ENCODE data around the gene NXT1. TPM values are rescaled to one million over a fixed set of nuclear protein-coding genes. Genes with fewer than 3 reads are reported as not detected.

Gene NXT1
- total RNA-seq, 1 experiment from 2014 or later = 34.1 TPM

DNA sequence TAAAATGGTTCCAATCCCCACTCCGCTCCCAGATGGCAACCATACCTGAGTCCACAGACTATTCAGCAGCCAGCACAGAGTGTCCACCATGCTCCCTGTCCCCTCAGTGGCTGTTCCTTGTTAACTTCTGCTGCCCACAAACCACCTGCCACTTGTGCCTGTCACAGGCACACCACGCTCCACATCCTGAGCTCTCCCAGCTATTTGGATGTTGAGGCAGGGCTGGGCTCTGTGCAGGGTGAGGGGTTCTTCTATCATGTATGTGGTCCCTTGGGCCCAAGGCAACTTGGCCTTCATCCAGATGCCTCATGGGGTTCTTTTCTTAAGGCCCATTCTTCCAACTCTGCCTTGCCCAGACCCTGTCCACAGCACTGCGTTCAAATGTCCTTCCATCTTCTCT lies 34.0 kb upstream of the NXT1 start:
- 0 out of 2 replicates have a peak, but pooled peaks cover 4% of the 10 kb centered on the region for H3K4me1 ChIP-seq
- no TSS peak for BruUV-seq (replicated peaks)
- no peak for TF ChIP-seq CTCF (IDR thresholded peaks at IDR 0.05; ENCODE audit: insufficient read depth in 1 of 2, low read depth in 1 of 2, low read length in 1 of 2, severe bottlenecking in 1 of 2, unreplicated experiment in 1 of 2)
- H3K9me3 ChIP-seq = no peaks in the 10 kb centered on the region
- Mint-ChIP-seq H3K27ac (ENCODE audit: unreplicated experiment) (peak overlapping the region; percentile 51), H3K27me3 (ENCODE audit: insufficient read depth, unreplicated experiment) (no peaks in the 10 kb centered on the region), H3K36me3 (ENCODE audit: insufficient read depth, unreplicated experiment) (no peaks in the 10 kb centered on the region), H3K4me1 (ENCODE audit: low read depth, unreplicated experiment) (peaks cover 6% of the 10 kb centered on the region), H3K4me3 (ENCODE audit: unreplicated experiment) (no peak overlapping the region), H3K9me3 (ENCODE audit: unreplicated experiment) (peaks cover 10% of the 10 kb centered on the region)
- intact Hi-C loops (cut with micrococcal nuclease; ENCODE audit: unreplicated experiment) = no loop called here
- ChIA-PET POLR2A (no interaction called here), CTCF (no interaction called here)
- no peaks in the 10 kb centered on the region; the same call in 1 of the 2 replicates for H3K36me3 ChIP-seq (ENCODE audit: control insufficient read depth, insufficient read depth, low read length)
- H3K27me3 ChIP-seq (replicated peaks; ENCODE audit: control insufficient read depth, insufficient read depth, low read length) = no peaks in the 10 kb centered on the region
- DNase-seq = no peak
- H3K4me3 ChIP-seq (ENCODE audit: low read depth, low read length) = no peak overlapping the region

GRCh38 chr20:23317081-23317480 lies 33.5 kb upstream of the NXT1 start:
- Histone ChIP-seq H3K27me3 (replicated peaks; ENCODE audit: control insufficient read depth, insufficient read depth, low read length) (no peaks in the 10 kb centered on the region), H3K4me3 (ENCODE audit: low read depth, low read length) (no peak overlapping the region), H3K36me3 (ENCODE audit: control insufficient read depth, insufficient read depth, low read length) (no peaks in the 10 kb centered on the region; the same call in 1 of the 2 replicates), H3K4me1 (0 out of 2 replicates have a peak, but pooled peaks cover 4% of the 10 kb centered on the region), H3K9me3 (no peaks in the 10 kb centered on the region)
- no peaks in the 10 kb centered on the region for H3K36me3 Mint-ChIP-seq (ENCODE audit: insufficient read depth, unreplicated experiment)
- peaks cover 10% of the 10 kb centered on the region for H3K9me3 Mint-ChIP-seq (ENCODE audit: unreplicated experiment)
- no peak overlapping the region for H3K27ac Mint-ChIP-seq (ENCODE audit: unreplicated experiment)
- H3K4me3 Mint-ChIP-seq (ENCODE audit: unreplicated experiment) = no peak overlapping the region
- BruUV-seq (replicated peaks) = no TSS peak
- H3K4me1 Mint-ChIP-seq (ENCODE audit: low read depth, unreplicated experiment) = peaks cover 6% of the 10 kb centered on the region
- CTCF ChIA-PET = no interaction called here
- intact Hi-C loops (cut with micrococcal nuclease; ENCODE audit: unreplicated experiment) = no loop called here
- TF ChIP-seq CTCF (IDR thresholded peaks at IDR 0.05; ENCODE audit: insufficient read depth in 1 of 2, low read depth in 1 of 2, low read length in 1 of 2, severe bottlenecking in 1 of 2, unreplicated experiment in 1 of 2) = no peak
- POLR2A ChIA-PET = no interaction called here
- DNase-seq = no peak
- no peaks in the 10 kb centered on the region for H3K27me3 Mint-ChIP-seq (ENCODE audit: insufficient read depth, unreplicated experiment)

DNA sequence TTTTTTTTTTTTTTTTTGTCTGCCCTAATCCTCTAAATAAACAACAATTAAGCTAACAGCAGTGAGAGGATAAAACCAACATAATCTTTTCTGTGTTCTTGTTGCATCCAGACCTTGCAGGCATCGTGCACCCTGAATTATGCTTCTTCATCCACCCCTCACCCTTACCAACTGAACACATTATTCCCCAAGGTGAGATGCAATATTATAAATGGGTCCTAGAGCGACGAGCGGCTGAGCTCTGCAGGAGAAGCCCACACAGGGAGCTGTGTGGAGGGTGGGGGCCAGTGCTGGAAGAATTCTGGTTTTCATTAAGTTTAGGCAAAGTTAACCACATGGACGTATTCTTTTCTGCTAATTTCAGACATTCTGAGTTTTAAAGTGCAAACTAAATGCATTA lies 32.2 kb upstream of the NXT1 start:
- intact Hi-C loops (cut with micrococcal nuclease; ENCODE audit: unreplicated experiment) = no loop called here
- BruUV-seq (replicated peaks) = no TSS peak
- H3K4me1 ChIP-seq = 0 out of 2 replicates have a peak, but pooled peaks cover 4% of the 10 kb centered on the region
- POLR2A ChIA-PET = no interaction called here
- H3K9me3 Mint-ChIP-seq (ENCODE audit: unreplicated experiment) = peaks cover 10% of the 10 kb centered on the region
- no peak for TF ChIP-seq CTCF (IDR thresholded peaks at IDR 0.05; ENCODE audit: insufficient read depth in 1 of 2, low read depth in 1 of 2, low read length in 1 of 2, severe bottlenecking in 1 of 2, unreplicated experiment in 1 of 2)
- no peaks in the 10 kb centered on the region for H3K27me3 ChIP-seq (replicated peaks; ENCODE audit: control insufficient read depth, insufficient read depth, low read length)
- H3K36me3 Mint-ChIP-seq (ENCODE audit: insufficient read depth, unreplicated experiment) = no peaks in the 10 kb centered on the region
- H3K4me3 ChIP-seq (ENCODE audit: low read depth, low read length) = no peak overlapping the region
- no peaks in the 10 kb centered on the region for H3K9me3 ChIP-seq
- no peak for DNase-seq
- H3K4me3 Mint-ChIP-seq (ENCODE audit: unreplicated experiment) = no peak overlapping the region
- no peaks in the 10 kb centered on the region; the same call in 1 of the 2 replicates for H3K36me3 ChIP-seq (ENCODE audit: control insufficient read depth, insufficient read depth, low read length)
- H3K4me1 Mint-ChIP-seq (ENCODE audit: low read depth, unreplicated experiment) = peaks cover 6% of the 10 kb centered on the region
- no peaks in the 10 kb centered on the region for H3K27me3 Mint-ChIP-seq (ENCODE audit: insufficient read depth, unreplicated experiment)
- H3K27ac Mint-ChIP-seq (ENCODE audit: unreplicated experiment) = no peak overlapping the region
- CTCF ChIA-PET = no interaction called here

Data from Caco-2 (cell line).